Peyer's patch (tissue), 4 donors: ENCODE data around the gene DET1.

Experiments
- CTCF ChIP-seq, 6 experiments: fragments of 450-650 bp in 4 of 6; fragments of 200-600 bp in 2 of 6; sonication (generic) in 1 of 6; IDR thresholded peaks; one replicate each; pipeline ENCODE4 v1.5.1; 2017 to 2019; ENCODE audit warnings: antibody characterized with exemption in 6 of 6, mild to moderate bottlenecking in 3 of 6, moderate library complexity in 1 of 6
- POLR2A ChIP-seq, 2 donors: fragments of 450-650 bp; IDR thresholded peaks; one replicate each; pipeline ENCODE4 v1.5.1; 2017; ENCODE audit warnings: antibody characterized with exemption in 2 of 2, mild to moderate bottlenecking in 2 of 2, moderate library complexity in 2 of 2

GRCh38 chr15:88543065-88543776 is 3.3 kb downstream of the DET1 start:
- TF ChIP-seq CTCF (IDR thresholded peaks at IDR 0.05) = no peak
- TF ChIP-seq POLR2A (IDR thresholded peaks at IDR 0.05) = no peak
